ENCODE measurements around the gene CARD11. TPM values are rescaled to one million over a fixed set of nuclear protein-coding genes. Genes with fewer than 3 reads are reported as not detected.

Gene CARD11
- total RNA-seq, 1 donor from 2014 or later: 1.7 TPM

- Mint-ChIP-seq H3K9me3 (ENCODE audit: low read depth) (no peaks in the 10 kb centered on the region), H3K27ac (ENCODE audit: unreplicated experiment) (peak overlapping the region; percentile 54), H3K36me3 (ENCODE audit: low read depth) (no peaks in the 10 kb centered on the region), H3K4me1 (ENCODE audit: low read depth) (peaks cover 23% of the 10 kb centered on the region), H3K4me3 (ENCODE audit: unreplicated experiment) (no peak overlapping the region), H3K27me3 (ENCODE audit: low read depth) (no peaks in the 10 kb centered on the region)
- DNase-seq (ENCODE audit: low spot score): no peak
- TF ChIP-seq CTCF (IDR thresholded peaks at IDR 0.05): no peak
Observed at GRCh38 chr7:2876031-2876731, 167.5 kb downstream of the CARD11 start.

GRCh38 chr7:2873686-2874551 lies 169.7 kb downstream of the CARD11 start:
- Mint-ChIP-seq H3K4me1 (ENCODE audit: low read depth) (peaks cover 26% of the 10 kb centered on the region), H3K4me3 (ENCODE audit: unreplicated experiment) (no peak overlapping the region), H3K36me3 (ENCODE audit: low read depth) (no peaks in the 10 kb centered on the region), H3K27ac (ENCODE audit: unreplicated experiment) (peak overlapping the region; percentile 99), H3K27me3 (ENCODE audit: low read depth) (no peaks in the 10 kb centered on the region), H3K9me3 (ENCODE audit: low read depth) (no peaks in the 10 kb centered on the region)
- no peak for TF ChIP-seq CTCF (IDR thresholded peaks at IDR 0.05)
- no peak for DNase-seq (ENCODE audit: low spot score)

GRCh38 chr7:2873146-2873545 lies 170.5 kb downstream of the CARD11 start:
- DNase-seq (ENCODE audit: low spot score): no peak
- Mint-ChIP-seq H3K9me3 (ENCODE audit: low read depth) (no peaks in the 10 kb centered on the region), H3K36me3 (ENCODE audit: low read depth) (no peaks in the 10 kb centered on the region), H3K27me3 (ENCODE audit: low read depth) (no peaks in the 10 kb centered on the region), H3K4me3 (ENCODE audit: unreplicated experiment) (no peak overlapping the region), H3K27ac (ENCODE audit: unreplicated experiment) (peak overlapping the region; percentile 30), H3K4me1 (ENCODE audit: low read depth) (peaks cover 26% of the 10 kb centered on the region)
- no peak for TF ChIP-seq CTCF (IDR thresholded peaks at IDR 0.05)

GRCh38 chr7:2872296-2872874 lies 171.3 kb downstream of the CARD11 start:
- Mint-ChIP-seq H3K27me3 (ENCODE audit: low read depth) (no peaks in the 10 kb centered on the region), H3K36me3 (ENCODE audit: low read depth) (no peaks in the 10 kb centered on the region), H3K4me1 (ENCODE audit: low read depth) (peaks cover 26% of the 10 kb centered on the region), H3K4me3 (ENCODE audit: unreplicated experiment) (no peak overlapping the region), H3K27ac (ENCODE audit: unreplicated experiment) (no peak overlapping the region), H3K9me3 (ENCODE audit: low read depth) (no peaks in the 10 kb centered on the region)
- no peak for TF ChIP-seq CTCF (IDR thresholded peaks at IDR 0.05)
- DNase-seq (ENCODE audit: low spot score): no peak

- peaks cover 16% of the 10 kb centered on the region for H3K4me1 Mint-ChIP-seq (ENCODE audit: low read depth)
Observed at GRCh38 chr7:2870471-2870931, 173.2 kb downstream of the CARD11 start.

More at GRCh38 chr7:2870471-2870931, 173.2 kb downstream of the CARD11 start:
- no peak for TF ChIP-seq CTCF (IDR thresholded peaks at IDR 0.05)
- Mint-ChIP-seq H3K36me3 (ENCODE audit: low read depth) (no peaks in the 10 kb centered on the region), H3K9me3 (ENCODE audit: low read depth) (no peaks in the 10 kb centered on the region), H3K4me3 (ENCODE audit: unreplicated experiment) (no peak overlapping the region), H3K27ac (ENCODE audit: unreplicated experiment) (no peak overlapping the region), H3K27me3 (ENCODE audit: low read depth) (no peaks in the 10 kb centered on the region)
- no peak for DNase-seq (ENCODE audit: low spot score)

Data from chondrocyte (in vitro differentiated cells).